ENCODE results near the gene CFAP77.

The CFAP77 gene

GRCh38 chr9:132497731-132498130, 87.7 kb downstream of the CFAP77 start:
- no peak for DNase-seq

DNA sequence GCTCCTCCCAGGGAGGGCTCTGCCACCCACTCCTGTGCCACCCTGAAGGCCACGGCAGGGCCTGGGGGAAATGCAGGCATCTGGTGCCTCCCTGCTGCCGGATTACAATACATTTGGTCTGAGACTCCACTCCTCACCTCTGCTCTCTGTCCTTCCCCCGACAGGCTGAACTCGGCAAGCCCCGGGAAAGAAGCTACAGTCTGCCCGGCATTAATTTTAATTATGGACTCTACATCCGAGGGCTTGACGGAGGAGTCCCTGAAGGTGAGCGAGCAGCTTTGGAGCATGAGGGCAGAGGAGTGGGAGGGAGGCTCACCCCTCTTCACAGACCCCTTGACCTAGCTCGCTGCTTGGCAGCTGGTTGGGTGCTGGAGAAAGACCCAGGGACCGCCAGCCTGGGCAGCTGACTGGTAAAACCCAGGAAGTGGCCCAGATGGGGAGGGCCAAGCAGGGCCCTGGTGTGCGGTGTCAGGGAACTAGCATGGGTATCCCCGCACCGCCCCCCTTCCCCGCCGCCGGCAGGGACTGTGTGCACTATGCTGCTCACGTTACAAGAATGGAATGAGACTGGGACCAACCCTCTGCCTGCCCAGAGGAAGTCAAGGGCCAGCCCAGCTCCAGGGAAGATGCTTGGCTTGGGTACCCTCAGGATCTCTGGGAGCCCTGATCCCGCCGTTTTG, 88.7 kb downstream of the CFAP77 start:
- no peak for DNase-seq

- DNase-seq: no peak
These were observed 89.2 kb downstream of the CFAP77 start for GRCh38 chr9:132499251-132499650.

DNA sequence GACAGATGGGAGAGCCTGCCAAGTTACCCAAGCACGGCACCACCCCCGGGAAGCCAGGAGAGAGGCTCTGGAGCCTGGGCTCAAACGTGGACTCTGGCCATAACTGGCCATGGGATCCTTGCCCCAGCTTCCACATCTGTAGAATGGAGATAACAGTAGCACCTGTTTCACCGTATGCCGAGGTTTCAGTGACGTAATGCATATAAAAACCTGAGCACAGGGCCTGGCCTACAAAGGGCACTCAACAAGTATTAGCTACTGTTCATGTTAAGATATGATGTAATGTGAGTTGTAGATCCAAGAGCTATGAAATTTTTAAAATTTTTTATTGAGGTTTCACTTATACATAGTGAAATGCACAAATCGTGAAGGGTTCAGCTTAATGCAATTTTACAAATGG, 90.2 kb downstream of the CFAP77 start:
- no peak for DNase-seq

DNA sequence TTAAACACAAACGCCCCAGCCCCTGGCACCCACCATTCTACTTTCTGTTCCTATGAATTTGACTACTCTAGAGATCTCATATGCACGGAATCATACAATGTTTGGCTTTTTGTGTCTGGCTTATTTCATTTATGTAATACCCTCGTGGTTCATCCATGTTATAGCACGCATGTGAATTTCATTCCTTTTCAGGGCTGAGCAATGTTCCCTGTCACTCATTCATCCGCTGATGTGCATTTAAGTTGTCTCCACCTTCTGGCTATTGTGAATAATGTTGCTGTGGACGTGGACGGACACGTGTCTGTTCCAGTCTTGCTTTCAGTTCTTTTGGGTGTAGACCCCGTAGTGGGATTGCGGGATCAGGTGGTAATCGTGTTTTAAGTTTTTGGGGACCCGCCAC, 92.5 kb downstream of the CFAP77 start:
- no peak for DNase-seq

DNA sequence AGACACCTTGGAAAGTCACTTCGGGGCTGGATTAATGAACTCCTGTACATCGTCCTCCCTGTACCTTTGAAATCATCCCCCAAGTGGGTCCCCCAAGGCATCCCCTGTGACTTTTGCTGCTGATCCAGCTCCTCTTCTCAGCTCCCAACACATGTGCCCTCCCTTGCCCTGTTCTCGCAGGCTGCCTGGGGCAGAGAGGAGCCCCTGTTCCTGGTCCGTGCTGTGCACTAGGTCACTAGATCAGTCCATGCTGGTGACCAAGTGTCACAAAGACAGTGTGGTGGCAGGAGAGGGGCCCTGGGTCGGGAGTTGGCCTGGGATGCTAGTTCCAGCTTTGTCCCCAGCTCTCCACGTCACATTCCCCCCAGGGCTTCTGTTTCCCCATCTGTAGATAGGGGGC, 93.1 kb downstream of the CFAP77 start:
- no peak for DNase-seq

GRCh38 chr9:132504488-132504887, 94.5 kb downstream of the CFAP77 start:
- no peak for DNase-seq

DNA sequence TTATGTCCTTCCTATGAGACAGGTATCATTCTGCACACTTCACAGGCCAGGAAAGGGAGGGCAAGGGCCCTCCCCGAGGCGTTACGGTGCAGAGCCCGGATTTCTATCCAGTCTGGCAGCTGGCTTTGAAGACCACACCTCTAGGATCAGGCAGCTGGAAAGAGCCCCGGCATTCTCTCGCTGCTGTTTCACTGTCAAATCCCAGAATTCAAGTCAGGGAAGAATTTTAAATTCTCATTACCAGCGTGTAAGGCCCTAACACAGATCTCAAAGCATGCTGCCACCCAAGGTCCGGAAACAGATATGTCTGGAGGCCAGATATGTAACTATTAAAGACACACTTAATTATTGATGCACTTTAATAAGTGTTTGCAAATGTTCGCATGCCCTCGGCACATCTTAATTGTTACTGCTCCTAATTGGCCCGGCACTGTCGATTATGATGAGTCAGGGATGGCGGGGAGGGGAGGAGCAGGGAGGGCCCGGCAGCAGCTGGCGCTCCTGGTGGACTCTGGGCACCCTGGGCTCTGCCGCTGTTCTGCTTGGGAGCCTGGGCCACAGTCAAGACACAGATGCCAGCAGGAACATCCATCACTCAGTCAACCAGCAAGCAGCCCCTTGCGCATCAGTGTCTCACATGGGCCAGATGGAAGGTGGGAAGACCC, 96.1 kb downstream of the CFAP77 start:
- no peak for DNase-seq

DNA sequence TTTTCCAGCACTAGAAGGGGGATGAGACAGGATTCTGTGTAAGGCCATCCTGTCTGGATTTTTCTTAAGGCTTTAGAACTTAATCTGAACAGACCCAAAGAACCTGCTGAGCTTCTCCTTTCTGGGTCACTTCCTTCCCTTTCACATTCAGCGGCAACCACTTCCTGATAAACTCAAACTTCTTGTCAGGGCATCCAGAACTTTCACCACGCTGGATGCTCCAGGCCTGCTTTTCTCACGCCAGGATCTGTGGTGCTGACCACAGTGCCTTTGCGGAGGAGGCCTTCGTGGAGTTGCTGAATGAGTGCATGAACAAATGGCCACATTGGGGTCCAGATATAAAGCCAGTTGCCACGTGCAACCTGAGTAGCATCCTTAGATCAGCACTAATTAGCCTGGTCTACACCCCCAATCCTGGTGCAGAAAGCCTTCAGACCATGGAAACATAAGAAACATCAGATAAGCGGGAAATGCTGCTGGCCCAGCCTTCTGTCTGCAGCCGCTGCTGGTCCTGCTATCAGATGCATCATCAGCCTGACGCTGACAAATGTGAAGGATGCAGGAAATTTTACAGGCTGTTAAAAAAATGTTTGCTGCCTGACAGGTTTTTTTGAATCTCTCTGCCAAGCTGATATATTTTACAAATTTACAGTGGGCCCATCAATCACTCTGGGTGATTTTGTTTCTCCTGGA, 97.1 kb downstream of the CFAP77 start:
- no peak for DNase-seq

DNA sequence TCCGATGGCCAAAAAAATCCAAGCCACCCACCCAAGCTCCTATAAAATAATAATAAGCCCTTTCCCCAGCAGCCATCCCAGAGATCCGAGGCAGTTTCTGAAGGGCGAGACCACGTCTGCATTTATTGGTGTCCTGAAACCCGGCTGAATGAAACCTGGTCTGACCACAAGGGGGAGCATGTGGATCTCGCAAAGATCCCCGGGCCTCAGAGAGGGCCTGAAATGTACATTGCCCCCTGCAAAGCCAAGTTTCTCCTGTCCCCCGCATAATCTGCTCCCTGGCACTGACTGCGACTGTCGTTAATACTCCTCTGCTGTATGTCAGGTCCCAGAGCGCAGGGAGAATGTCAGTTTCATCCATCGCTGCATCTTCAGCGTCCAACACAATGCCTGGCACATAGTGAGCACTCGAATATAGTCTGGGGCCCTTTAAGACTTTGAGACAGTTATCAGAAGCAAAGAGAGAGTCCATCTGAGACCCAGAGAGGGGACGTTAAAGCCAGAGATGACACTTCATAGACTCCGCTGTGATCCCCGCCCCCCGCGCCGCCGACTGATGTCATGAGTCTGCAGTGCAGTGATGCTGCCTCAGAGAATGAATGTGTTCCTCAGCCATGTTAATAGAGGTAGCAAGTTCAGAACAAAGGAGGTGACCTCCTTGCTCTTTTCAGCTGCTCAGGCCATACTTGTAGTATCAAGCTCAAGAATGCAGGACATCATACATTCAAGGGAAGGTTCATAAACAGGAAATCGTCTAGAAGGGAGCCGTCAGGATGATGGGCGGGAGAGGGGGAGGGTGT, 97.9 kb downstream of the CFAP77 start:
- peak; percentile 75 for DNase-seq

- DNase-seq: no peak
These were observed 100.2 kb downstream of the CFAP77 start for GRCh38 chr9:132509928-132510874.

DNA sequence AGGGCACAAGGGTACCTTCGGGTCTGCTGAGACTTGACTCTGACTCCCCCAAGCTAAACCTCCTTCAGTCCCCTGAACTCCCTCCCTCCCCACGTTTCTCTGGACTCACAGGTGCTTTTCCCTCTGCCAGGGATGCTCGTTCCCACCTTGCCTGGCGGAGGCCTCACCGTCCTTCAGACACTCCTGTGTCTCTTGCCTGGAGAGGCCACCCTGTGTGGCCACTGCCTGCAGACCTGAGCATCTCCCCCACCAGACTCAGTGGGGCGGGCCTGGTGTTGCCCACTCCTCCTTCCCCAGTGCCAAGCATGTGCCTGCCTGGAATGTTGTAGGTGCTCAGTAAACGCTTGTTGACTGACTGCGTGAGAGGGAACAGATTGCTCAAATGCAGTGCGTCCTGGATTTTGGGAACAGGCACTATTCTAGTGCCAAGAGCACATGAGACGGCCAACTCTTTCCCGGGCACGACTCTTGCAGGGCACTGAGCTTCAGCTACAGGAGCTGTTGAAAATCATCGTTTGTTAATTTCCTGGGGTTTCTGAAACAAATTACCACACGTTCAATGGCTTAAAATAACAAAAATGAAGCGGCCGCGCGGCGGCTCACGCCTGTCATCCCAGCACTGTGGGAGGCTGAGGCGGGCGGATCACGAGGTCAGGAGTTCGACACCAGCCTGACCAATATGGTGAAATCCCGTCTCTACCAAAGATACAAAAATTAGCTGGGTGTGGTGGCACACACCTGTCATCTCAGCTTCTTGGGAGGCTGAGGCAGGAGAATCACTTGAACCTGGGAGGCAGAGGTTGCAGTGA, 101.4 kb downstream of the CFAP77 start:
- DNase-seq: no peak

DNA sequence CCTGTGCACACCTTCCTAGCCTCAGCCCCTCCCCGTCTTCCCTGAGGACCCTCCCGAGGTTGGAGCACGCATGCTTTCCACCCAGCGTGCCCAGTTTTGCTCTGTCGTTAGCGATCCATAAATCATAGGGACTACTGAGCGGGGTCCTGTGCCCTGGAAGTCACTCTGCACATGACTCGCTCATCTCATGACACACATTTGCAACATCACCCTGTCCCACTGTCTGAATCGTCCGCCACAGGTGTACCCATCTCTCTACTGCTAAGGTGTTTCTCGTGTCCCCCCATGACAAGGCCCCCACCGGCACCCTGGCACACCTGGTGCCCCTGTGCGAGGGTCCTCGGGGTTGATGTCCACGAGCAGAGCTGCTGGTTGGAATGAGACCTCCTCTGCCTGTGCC, 103.4 kb downstream of the CFAP77 start:
- no peak for DNase-seq

- no peak for DNase-seq
These were observed 104.2 kb downstream of the CFAP77 start for GRCh38 chr9:132514011-132514744.

GRCh38 chr9:132514821-132515220, 104.8 kb downstream of the CFAP77 start:
- no peak for DNase-seq

GRCh38 chr9:132516301-132516700, 106.3 kb downstream of the CFAP77 start:
- DNase-seq: no peak

GRCh38 chr9:132516911-132517310, 106.9 kb downstream of the CFAP77 start:
- no peak for DNase-seq

GRCh38 chr9:132517815-132518550, 108.0 kb downstream of the CFAP77 start:
- DNase-seq: no peak

- no peak for DNase-seq
These were observed 108.6 kb downstream of the CFAP77 start for GRCh38 chr9:132518626-132519025.

GRCh38 chr9:132519033-132519432, 109.0 kb downstream of the CFAP77 start:
- DNase-seq: no peak

All from NCI-H1694 (cell line).